Hematopoietic multipotent progenitor cell (in vitro differentiated cells): ENCODE measurements around the gene CAMKMT. TPM values are rescaled to one million over a fixed set of nuclear protein-coding genes. Genes with fewer than 3 reads are reported as not detected.

ENCODE experiments used
- DNase-seq, 3 donors: peaks; one replicate each; pipeline ENCODE4 v3.0.0-alpha.2; 2011 to 2015; ENCODE audit warnings: low read depth in 2 of 3, low spot score in 2 of 3
- total RNA-seq: library from RNA; depleted of rRNA; stranded (reverse); fragments of >200 nt; gene quantifications from one replicate; pipeline ENCODE4 v1.2.3, GENCODE V29; 2012

Gene CAMKMT
- total RNA-seq, 1 donor = 3.8 TPM

DNA sequence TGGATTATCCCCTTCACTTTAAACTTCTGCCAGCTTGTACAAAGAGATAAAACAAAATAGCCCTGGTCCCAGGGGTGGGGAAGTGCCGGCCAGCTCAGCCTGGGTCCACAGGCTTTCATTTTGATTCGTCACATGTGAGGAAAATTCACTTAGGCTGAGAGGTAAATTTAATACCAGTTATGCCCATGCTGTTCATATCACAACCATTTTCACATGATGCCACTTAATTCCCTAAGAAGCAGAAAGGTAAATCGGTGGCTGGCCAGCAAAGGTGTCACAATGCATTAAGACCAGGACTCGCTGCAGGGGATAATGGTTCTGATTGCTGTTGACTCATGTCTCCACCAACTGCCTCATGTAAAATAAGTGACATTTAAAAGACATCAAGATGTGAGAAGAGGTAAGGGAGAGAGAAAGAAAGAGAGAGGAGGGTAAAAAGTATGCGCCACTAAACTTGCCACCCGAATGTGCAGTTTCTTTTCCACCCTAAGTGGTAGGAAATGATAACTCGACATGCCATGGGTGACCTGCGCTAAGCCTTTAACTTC, 318.8 kb downstream of the CAMKMT start:
- DNase-seq = no peak

DNA sequence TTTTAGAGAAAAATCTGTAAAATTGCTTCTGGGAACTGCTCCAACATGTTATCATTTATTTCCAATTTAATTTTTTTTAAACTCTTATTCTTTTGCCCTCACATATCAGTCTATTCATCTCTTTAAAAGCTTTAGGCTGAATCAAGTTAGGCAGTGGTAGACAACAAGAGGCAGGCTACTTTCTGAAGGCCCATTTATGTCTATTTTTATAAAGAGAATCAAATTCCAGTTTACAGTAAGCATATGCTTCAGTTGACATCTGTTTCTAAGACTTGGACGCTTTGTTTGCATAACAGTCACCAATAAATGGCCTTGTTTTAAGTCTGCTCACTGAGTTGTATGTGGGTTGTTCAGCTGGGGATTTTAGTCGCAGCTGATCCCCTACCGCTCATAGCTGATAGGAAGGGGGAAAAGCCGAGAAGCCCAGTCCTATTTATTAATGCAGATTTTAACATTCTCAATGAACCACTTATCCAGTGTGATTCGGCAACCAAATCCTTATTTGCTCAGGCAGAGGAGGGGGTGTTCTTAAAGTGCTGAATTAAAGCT, 319.3 kb downstream of the CAMKMT start:
- DNase-seq = no peak

DNA sequence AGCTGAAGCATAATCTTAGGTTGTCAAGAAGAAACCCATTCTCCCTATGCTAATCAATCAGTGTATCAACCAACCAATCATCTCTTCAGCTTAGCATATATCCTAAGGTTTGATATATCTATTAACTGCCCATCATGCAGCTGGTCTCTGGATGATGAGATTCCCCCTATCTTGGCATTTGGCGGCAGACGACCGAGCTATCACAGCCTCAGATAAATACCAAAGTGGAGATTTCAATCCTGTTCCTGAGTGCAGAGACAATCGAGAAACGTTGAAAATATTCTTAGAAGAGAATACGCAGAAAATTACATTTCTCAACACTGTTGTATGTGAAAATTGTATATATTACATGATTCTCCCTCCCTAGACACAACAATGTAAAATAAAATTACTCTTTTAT, 320.7 kb downstream of the CAMKMT start:
- DNase-seq = no peak

DNA sequence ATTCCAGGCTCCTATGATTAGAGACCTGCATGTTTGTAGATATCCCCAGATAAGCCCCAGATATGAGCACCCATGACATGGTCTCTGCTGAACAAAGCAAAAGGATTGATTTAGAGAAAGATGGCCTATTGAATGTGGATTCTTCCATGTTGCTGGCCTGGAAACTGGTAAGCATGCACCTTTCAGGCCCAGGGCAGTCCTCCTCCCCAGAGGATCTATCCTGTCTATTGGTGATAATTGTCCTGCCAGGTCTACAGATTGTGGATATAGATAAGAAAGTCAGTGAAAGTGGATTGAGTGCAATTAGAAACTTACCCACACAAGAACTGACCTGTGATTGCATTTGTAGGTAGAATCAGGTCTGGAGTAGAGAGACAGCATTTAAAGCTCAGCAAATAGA, 322.8 kb downstream of the CAMKMT start:
- DNase-seq = no peak

DNA sequence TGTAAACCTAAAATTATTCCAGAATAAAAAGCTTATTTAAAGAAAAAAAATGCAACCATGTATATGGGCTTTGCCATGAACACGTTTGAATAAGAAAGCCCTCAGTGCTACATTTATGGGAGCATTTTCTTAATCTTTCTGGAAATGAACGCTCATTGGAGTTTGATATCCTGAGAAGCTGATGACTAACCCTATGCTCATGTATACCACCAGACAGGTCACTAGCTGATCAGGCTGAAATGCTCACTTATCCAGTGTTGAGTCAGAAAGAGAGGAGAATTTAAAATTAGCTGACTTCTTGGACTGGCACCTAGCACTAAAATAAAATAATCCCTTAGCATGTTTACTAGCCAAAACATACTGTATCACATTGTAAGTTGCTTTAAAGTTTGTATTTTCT, 324.8 kb downstream of the CAMKMT start:
- DNase-seq = no peak

DNA sequence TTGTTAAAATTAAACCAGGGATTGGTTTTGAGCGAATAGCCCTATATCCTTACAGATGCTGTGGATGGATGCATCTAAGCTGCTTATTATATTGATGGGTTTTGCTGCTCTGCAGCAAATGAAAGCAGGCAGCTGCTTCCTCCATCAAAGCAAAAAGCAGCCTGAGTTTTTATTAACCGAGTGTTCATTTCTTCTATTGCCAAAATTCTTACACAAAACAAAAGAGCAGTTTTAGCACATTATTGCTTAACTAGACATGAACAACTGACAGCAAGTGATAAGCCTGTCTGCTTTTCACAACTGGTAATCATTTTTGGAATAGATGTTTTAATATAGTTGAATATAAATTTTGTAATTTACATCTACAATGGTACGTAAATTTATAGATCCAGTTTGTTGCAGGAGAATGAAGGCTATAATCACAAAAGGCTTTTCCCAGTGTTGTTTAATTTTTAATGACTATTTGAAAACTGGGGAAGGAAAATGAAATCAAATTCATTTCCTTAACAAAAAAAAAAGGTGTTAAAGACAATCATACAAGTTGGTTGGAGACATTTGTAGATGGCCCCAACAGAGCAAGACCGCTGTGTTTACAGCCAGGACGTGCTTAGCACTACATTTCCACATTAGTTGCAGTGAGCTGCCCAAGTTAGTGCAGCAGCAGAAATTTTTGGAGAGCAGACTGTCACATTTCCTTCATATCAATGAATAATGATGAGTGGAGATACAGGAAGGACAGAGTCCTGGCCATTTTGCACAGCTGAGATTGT, 326.1 kb downstream of the CAMKMT start:
- no peak for DNase-seq

DNA sequence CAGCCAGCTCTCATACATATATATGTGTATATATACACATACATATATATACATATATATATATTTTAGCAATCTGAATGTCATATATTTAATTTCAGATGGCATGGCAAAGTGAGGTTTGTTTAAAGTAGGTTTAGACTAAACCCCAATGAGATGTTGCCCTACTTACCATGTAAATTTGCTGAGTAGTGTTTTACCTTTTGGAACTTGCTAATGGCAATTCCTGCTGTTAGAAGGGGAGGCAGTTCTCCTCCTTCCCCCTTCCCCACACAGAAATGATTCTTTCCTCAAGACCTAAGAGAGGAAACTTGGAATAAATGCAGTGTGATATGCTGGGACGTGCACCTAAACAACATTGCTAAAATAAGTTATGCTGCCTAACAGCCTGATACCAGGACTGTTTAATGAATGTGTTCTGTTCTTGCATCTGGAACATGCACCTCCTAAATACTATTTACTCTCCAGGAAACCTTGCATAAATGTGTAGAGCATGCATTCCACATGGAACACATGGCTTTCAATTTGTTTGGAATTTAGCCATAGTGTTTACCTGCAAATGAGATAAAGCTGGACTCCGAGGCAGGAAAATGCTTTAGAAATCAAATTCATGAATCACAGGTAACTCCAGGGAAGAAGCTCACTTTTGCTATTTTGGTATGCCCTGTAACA, 326.8 kb downstream of the CAMKMT start:
- DNase-seq = no peak

DNA sequence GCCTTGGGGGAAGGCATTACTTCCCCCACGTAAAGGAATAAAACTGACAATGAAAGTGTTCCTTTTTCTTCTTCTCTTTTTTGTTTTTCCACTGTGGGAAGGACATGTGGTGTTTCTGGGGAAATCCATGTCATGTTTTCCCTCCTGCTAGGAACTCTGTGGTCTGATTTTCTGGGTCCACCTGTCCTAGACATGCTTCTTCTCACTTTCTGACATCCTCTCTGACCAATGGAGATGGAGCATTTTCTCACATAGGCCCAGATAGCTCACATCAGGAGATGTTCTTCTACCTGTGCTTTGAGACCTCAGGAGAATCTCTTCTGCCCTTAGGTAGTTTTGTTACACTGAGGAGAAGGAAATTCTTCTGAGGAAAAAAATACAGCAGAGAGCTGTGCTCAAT, 327.8 kb downstream of the CAMKMT start:
- DNase-seq = no peak

DNA sequence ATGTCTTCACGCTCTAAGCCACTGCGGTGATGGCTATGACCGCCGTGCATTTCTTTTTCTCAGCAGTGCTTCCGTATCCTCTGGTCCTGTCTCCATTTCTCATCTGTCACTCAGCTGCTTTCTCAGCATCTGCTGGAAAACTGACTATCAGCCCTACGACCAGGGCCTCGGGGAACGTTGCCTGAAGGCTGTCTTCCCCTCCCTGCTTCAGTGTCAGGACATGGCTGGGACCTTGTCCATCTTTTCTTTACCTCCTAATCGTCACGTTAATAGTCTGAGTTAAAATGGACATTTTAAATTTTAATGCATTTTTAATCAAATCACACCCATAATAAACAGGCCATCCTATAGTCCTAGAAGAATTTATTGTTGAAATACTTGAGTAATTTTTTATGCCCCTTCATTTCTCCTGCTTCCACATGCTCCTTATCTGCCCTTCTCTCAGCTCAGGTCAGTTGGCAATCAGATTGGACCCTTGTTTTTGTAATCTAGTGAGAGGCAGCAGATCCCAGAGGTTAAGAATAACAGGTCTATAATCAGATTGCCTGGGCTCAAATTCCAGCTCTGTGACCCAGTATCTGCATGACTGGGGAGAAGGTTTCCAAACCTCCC, 329.5 kb downstream of the CAMKMT start:
- no peak for DNase-seq

DNA sequence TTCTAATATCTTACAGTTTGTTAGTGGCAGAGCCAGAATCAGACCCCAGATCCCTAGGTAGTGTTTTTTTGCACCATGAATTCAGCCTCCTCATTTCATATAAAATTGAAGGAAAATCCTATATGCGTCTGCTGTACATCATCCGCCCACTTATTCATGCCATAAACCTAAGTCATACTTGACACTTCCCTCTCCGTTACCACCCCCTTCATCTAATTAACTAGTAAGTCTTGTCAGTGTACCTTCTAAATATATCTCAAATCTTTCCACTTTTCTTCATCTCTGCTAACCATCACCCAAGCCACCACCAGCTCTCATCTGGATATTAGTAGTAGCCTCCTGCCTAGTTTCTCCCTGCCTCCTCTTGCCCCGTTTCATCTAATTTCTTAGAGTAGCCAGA, 331.1 kb downstream of the CAMKMT start:
- DNase-seq = no peak

DNA sequence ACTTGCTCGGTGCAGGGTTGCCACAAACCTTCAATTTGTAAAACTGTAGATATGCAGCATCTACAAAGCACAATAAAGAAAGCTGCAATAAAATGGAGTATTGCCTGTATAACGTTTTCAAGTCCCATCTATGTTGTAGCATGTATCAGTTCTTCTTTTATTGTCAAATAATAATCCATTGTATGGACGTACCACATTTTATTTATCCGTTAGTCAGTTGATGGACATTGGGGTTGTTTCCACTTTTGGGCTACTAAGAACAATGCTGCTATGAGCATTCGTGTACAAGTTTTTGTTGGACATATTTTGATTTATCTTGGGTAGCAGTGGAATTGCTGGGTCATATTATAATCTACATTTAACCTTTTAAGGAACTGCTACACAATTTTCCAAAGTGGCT, 339.1 kb downstream of the CAMKMT start:
- no peak for DNase-seq

DNA sequence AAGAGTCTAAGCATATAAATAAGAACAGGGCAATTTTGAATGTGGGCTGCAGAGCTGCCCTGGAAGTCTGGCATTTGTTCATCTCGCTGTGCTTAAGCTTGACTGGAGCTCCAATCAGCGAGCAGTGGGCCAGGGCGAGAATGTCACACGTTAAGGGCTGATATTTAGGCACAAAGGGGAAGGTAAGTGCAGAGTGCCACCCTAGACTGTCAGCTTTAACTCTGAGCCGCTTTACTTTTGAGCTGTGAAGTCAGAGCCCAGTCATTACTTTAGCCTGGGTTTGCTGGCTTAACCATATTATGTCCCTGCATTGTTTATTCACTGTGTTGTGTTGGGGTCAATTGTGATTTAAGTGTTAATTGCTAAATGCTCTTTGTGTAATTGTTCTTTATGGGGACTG, 343.6 kb downstream of the CAMKMT start:
- no peak for DNase-seq

DNA sequence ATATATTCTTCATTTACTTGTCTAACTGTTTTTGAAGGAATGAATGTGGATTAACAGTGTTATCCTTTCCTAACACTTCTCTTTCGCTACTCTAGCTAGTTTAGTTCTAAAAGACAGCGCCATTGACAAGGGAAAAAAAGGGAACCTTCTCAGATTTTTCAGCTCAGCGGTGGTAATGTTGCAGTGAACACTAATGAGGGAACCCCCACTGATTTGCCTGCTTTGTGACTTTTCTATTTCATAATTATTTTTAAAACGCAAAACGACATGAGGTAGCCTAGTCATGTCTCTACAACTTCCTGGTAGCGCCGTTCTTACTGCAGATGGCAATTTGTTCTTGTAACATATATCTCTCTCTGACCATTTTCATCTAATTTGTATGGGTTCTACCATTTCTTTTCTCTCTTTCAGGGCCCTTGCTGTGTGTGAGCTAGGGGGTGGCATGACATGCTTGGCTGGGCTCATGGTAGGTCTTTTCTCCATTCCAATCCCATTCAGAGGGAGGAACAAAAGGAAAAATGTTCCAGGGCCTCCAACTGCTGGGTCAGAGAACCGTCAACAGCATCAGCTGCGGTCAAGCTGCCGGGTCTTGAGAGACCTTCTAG, 344.2 kb downstream of the CAMKMT start:
- DNase-seq = no peak

DNA sequence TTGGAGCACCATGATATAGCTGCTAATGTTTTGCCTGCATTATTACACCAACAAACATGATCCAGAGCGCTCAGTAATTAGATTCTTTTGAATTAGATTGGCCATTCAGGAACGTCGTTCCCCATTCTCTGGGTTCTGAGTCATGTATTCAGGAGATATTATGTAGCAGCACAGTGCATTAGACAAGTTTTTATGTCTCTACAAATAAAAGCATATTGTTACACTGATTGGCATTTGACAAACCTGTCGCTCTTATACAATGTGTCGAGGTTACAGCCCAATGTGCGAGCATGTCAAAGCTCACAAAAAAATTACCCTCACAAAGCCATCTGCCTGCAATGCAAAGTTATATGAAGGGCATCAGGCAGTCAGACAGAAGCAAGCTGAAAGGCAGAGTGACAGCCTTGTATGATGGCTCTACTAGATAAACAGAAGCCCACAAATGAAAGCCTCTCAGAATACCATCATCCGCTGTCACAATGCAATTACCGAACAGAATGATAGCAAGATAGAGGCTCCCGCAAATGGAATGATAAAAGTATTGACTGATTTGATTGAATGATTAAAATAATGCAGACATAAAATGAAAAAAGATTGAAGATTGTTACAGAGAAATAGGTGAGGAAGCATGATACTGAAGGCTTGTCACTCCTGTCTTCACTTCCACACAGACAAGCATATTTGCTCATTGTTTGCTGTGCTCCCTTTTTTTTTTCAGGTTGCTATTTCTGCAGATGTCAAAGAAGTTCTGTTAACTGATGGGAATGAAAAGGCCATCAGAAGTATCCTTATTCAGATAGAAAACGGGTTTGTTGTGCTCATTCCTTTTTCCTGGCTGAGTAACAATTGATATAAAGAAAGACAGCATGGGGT, 345.2 kb downstream of the CAMKMT start:
- no peak for DNase-seq

DNA sequence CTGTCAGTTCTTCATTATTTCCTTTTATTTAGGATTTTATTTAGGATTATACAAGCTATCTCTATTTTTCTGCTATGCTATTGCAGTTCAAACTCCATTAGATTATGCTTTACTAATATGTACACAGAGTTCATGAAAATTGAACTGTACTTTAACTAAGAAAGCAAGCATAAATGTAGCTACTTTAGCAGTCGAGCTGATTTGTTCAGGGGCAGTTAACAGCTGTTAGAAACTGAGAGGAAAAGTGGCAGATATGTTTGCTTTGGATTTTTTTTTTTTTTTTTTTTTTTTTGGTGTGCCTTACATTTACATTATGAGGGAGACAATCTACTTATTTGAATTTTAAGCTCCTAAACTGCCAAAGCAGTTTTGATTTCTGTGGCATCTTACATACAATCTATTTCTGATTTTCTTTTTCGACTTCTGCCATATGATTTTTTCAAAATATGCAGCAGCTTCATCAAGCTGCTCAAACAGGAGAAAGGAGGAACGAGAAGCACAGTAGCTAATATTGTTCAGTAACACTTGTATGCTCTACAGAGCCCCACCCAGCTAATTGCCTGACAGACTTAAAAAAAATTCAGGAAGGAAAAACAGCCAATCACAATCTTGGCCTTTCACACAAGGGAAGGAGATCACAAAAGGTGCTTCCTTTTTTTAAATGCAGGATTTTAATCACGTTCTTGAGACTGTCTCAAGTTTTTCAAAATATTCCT, 346.4 kb downstream of the CAMKMT start:
- peak in 2 of 3 donors; percentile 72 to 85 for DNase-seq

DNA sequence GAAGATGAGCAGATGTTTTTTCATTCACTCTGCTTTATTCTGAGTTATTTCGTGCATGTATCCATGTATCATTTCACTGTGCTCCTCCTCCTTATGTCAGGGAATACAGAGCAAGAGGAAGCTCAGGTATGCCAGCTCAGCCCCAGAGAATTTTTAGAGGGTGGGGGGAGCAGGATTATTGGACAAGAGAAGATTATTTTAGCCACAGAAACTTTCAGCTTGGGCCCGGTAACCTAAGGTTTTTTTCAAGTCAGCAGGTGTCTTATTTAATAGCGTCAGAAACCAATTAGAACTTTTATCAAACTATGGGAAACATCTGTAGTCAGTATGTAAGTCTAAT, 346.9 kb downstream of the CAMKMT start:
- no peak for DNase-seq

DNA sequence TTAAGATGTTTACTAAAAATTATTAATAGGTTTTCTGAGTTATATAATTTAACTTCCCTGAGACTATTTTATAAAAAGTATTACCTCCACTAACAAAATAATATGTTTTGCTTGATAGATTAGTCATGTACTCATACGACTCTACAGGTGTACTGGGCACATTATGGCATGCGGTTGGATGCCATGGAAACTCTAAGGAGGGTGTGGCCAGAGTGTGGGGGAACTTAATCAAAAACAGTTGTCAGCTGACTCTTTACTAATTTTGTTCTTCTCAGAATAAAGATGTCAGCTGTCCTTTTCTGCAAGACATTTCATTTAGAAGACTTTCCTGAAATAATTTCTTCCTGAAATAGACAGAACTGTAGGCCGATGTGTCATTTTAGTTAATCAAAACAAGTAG, 351.4 kb downstream of the CAMKMT start:
- peak in 1 of 3 donors; percentile 13 for DNase-seq

DNA sequence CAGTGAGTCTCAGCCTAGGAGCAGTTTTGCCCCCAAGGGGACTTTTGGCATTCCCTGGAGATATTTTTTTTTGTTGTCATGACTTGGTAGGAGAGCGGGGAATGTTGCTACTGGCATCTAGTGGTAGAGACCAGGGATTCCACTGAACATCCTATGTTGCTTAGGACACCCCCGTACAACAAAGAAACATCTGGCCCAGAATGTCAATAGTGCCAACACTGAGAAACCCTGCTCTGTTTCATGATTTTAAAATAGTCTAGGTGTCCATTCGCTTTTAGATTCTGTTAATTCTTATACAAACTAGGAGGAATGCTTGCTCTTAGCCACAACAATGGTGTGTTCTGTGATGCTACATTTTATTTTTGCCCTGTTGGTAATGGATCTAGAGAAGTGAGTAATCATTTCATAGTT, 353.9 kb downstream of the CAMKMT start:
- DNase-seq = no peak

DNA sequence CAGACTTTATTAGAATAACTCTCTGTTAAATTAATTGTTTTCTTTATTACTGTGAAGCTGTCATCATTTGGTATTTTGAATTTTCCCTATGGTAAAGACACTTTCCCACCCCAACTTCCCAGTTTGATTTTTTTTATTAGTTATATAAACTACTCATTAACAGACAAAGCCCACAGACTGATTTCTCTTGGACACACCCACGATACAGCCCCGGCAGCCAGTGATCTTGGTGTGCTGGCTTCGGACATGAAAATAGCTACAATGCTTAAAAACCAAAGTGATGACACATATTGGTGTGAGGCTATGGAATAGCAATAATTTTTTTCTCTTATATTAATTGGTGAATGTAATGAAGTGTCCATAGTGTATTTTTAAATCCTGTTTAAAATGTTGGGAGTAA, 354.4 kb downstream of the CAMKMT start:
- no peak for DNase-seq

DNA sequence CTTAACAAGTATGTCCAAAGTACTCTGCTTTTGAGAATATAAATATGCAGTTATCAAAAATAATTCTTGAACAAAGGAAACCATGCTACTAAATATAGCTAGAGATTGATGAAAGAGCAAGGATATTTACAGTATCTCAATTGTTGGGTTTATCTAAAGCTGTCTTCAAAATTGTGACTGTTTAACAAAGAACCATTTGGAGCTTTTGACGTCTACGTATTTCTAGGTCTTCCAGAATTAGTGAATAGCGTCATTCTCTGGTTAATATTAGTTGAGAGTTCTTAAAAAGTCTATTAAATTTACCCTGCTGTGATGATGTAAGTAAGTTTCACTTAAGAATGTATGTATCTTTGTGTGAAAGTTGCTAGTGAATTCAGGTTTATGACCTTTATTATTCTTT, 356.7 kb downstream of the CAMKMT start:
- DNase-seq = no peak
